ENCODE results near the gene HMX1.
A peak's percentile ranks its signal among the peaks of the same experiment; 100 is the strongest.

The HMX1 gene

GRCh38 chr4:8871417-8872401 lies at the start of gene HMX1:
HMX1 (minus strand) TSS chr4:8871839; CDS start chr4:8871614, 225 bp downstream.
- no peak for DNase-seq

DNA sequence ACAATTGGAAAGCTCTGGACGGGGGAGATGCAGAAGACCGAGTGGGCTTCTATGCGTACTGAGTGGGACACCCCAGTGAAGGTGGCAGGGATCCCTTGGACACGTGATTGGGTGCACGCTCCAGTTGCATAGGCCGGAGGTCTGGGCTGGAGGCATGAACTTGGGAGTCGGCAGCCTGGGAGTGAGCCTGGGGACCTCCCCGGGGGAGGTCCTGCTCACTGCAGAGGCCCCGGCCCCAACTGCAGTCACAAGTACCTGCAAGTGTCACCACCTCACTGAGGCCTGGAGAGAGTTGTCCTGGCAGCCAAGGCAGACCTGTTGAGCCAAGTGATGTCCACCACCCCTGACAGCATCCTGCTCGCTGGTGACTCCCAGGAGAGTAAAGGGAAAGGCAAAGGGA lies 49.3 kb upstream of the HMX1 start:
- no peak for DNase-seq

DNA sequence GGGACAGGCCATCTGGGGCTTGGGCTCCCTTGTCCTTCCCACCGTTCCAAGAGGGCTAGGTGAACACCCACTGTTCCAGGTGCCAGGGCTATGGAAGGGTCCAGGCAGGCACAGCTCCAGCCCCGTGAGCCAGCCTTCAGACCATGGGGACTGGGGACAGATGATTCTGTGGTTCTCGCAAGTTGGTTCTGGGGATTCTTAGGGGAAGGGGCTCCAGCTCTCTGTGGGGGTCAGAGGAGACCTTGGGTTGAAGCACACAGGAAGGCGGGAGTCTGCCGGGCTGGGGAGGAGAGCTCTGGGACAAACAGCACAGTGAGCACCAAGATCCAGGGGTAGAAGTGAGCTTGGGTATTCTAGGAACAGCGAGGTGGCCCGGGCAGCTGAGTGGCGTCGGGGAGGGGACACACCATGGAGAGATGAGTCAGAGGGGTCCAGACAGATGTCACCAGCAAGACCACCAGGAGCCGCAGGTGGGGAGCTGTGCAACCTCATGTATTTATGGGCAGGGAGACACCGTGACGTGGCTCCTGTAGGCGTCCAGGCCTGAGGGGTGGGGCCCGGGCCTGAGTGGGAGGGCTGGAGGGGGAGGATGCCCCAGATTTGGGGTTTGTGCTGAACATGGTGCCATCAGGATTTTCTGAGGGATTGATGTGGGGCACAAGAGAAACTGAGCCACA lies 48.8 kb upstream of the HMX1 start:
- no peak for DNase-seq

- DNase-seq, result no peak
Measured at GRCh38 chr4:8919651-8920288, 48.1 kb upstream of the HMX1 start.

DNA sequence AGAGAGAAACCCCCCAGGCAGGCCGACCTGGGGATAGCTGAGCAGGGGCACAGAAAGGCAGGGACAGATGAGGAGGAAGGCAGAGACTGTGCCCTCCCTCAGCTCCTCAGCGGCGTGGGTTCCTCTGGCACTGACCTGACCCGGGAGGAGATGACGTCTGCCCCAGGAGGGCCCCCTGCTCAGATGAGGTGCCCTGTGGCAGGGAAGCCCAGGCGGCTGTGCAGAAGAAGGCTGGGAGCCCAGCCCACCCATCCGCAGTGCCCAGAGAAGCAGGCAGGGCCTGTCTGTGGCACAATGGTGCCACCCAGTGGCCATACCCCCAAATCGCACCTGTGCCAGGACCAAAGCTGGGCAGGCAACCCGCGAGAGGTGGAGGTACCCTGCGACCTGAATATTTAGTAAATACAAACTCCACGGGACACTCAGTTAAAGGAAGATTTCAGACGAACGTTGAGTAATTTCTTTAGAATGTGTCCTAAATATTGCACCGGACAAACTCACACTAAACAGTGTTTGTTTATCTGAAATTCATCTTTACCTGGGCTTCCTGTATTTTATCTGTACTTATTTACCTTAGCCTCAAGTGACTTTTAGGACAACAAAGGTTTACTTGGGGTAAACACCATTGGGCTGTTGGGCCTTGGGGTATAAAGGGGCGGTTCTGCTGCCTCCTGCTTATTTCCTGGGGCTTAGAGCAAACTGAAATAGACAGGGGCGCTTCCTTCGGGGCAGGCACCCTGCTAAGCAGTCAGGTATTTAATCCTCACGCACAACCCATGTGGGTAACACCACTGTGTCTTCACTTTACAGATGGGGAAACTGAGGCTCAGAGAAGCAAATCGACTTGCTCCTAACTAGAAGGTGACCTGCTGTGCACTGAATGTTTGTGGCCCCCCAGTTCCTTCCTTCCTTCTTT lies 46.5 kb upstream of the HMX1 start:
- peak; percentile 40 to 64 (median 42) for DNase-seq

DNA sequence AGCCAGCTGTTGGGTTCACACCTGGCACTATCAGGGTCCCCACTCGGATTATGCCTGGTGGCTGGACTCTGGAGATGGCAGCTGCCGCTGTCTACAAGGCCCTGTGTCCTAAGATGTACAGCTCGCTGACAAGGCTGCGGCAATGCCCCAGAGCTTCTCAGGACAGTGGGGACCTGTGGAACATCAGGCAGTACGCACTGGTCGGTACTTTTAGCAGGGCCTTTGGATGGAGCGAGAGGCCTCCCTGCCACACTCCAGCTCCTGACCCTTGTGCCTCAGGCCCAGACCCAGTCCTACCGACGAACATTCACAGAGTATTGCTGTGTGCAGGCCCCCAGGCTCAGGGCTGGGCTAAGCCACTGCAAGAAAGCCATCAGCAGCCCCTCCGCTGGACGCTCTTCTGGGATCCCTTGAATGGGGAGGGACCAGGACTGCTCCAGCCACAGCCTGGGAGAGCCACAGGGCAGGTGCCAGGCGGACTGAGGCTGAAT lies 45.7 kb upstream of the HMX1 start:
- no peak for DNase-seq

- DNase-seq, result no peak
Measured at GRCh38 chr4:8916906-8917305, 45.3 kb upstream of the HMX1 start.

DNA sequence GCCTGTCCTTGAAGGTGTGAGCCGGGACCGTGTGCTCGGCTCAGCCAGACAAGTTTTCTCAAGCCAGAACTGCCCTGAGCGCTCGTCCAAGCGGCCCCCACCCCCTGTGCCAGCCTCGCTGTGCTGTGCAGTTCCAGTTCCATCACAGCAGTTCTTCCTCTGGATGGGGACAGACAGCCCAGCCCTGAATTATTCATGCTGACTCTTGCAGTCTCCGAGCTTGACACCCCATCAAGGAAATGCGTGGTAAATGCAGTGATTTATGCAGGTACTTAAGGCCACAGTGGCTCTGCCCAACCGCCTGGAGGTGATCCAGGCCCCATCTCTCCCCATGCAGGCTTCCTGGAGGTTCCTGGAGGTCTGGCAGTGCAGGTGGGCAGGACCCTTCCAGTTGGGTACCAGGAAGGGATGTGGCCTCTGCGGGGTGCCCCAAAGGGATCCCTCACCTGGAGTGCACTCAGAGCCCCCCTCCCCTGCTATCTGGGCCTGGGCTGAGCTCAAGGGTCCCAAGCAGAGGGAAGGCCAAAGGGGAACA lies 44.8 kb upstream of the HMX1 start:
- DNase-seq, result no peak

DNA sequence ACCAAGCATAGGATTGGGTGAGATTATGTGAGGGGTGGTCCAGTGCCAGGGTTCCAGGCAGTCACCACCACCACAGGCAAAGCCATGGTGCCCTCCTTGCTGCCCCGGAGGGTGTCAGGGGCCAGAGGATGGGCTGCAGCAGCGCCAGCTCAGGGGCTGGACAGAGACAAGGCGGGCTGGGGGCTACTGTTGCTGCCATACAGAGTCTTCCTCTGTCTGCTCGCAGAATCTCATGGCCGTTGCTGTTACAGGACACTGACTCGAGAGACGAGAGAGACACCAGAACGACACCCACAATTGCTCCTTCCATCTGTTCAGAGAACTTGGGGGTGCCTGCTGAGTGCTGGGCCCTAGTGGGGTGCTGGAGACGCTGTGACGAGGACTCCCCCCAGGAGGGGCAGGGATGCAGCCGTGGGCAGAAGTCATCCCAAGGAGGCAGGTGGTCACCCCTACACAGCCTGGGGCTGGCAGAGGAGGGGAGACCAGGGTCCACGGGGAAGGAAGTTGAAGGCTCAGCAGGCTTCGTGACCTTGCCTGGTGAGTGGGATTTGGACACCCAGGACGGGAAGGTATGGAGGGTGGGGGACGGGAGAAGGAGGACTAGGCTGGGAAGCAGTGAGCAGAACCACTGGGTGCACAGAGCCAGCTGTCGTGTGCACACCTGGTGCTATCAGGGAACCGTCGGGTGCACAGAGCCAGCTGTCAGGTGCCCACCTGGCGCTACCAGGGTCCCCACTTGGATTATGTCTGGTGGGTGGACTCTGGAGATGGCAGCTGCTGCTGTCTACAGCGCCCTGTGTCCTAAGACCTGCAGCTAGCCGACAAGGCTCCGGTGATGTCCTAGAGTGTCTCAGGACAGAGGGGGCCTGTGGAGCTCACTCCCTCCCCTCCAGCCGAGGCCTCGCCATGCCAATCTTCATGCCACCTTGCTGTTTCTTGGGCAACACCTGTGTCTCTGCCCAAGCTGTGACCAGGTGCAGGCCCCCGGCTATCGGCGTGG lies 43.9 kb upstream of the HMX1 start:
- no peak for DNase-seq

DNA sequence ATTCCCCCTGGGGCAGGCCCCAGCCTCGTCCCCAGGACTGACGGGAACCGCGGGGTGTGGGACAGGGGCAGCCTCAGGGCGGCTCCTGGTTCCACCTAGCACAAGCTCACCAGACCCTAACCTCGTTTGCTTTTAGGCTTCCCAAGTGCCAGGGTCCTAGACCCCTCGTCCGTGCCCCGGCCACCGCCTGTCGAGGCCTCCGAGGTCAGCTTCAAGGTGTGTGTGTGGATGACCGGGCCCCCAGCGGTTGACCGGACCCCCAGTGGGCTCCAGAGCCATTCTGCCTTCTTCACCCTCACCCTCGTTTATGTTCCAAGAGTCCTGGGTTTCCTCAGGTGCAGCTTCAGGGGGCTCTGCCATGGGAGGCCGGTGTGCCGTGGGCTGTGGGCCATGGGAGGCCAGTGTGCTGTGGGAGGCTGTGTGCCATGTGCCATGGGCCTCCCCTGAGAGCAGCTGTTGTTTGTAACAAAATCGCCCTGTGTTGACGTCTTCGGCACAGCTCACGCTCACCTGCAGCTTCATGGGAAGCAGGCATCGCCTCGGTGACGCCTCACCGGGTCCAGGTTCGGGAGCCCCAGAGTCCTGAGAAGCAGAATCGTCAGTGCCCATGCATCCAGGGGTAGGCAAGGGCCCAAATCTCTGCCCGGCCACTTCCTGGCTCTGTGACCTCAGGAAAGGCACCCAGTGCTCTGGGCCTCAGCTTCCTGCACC lies 43.0 kb upstream of the HMX1 start:
- DNase-seq, result no peak

GRCh38 chr4:8913858-8914460 lies 42.3 kb upstream of the HMX1 start:
- no peak for DNase-seq

- DNase-seq, result no peak
Measured at GRCh38 chr4:8913121-8913857, 41.6 kb upstream of the HMX1 start.

- DNase-seq, result no peak
Measured at GRCh38 chr4:8912506-8912905, 40.9 kb upstream of the HMX1 start.

GRCh38 chr4:8912089-8912455 lies 40.4 kb upstream of the HMX1 start:
- DNase-seq, result no peak

- no peak for DNase-seq
Measured at GRCh38 chr4:8911316-8912088, 39.9 kb upstream of the HMX1 start.

GRCh38 chr4:8910822-8911315 lies 39.2 kb upstream of the HMX1 start:
- DNase-seq, result peak in 1 of 3 experiments; percentile 3

DNA sequence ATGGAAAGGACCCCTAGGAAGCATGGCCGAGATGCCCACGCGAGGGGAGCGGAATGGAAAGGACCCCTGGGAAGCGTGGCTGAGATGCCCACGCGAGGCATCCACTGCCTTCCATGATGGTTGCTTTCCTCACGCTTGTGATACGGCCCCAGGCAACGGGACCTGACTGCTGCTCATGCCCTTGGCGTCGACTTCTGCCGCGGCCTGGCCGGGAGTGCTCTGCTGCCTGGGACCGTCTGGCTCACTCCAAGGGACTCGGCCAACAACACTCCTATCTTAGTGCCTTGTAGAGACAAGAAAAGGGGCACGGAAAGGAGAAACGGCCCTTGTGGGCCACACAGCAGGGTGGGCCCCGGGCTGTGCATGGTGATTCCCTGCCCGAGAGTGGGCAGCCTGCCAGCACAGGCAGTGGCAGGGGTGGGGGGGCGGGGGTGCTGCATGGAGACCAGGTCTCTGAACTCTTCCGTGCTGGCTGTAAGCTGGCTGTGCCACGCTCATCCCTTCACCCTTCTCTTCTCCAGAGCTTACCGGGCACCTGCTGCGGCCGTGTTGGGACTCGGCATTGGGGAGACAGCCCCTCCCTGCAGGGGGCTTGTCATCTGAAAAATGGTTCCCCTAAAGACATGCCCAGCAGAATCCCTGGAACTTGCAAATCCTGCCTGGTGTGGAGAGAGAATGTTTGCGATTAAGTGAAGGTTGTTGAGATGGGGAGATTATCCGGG lies 38.6 kb upstream of the HMX1 start:
- DNase-seq, result no peak

Measured in NCI-H1417 (cell line).